ENCODE results near the gene TNS2. TPM values are rescaled to one million over a fixed set of nuclear protein-coding genes. Genes with fewer than 3 reads are reported as not detected.

Gene TNS2
- total RNA-seq, 1 donor from 2014 or later = 0.24 TPM

DNA sequence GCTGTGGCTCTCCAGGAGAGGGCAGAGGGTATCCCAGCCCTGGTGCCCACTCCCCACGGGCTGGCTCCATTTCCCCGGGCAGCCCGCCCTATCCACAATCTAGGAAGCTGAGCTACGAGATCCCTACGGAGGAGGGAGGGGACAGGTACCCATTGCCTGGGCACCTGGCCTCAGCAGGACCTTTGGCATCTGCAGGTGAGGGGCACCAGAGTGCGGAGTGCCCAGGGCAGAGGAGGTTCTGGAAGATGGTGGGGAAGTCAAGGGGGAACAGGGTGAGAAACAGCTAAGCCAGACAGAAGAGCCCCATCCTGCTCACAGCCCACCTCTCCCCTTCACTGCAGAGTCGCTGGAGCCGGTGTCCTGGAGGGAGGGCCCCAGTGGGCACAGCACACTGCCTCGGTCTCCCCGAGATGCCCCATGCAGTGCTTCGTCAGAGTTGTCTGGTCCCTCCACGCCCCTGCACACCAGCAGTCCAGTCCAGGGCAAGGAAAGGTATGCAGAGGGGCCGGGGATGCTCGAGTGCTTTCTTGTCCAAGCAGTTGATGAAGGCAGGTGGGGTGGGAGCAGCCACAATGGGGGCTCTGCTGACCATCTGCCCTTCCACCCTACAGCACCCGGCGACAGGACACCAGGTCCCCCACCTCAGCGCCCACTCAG lies 10.3 kb downstream of the TNS2 start:
- H3F3A ChIP-seq (ENCODE audit: low read depth) = no peaks in the 10 kb centered on the region
- H3K9ac ChIP-seq = no peak overlapping the region
- DNase-seq (ENCODE audit: low spot score) = no peak
- no peaks in the 10 kb centered on the region for H4K20me1 ChIP-seq (ENCODE audit: low read depth)
- H3K4me1 ChIP-seq = no peaks in the 10 kb centered on the region
- Mint-ChIP-seq H3K27me3 (ENCODE audit: insufficient read depth, low read depth) (peaks cover 10% of the 10 kb centered on the region), H3K9me3 (no peaks in the 10 kb centered on the region), H3K36me3 (no peaks in the 10 kb centered on the region), H3K27ac (peak overlapping the region; percentile 94), H3K4me1 (peaks cover 5% of the 10 kb centered on the region), H3K4me3 (no peak overlapping the region)
- H3K27me3 ChIP-seq = peaks cover 9% of the 10 kb centered on the region
- H3K79me2 ChIP-seq (ENCODE audit: low read depth) = no peaks in the 10 kb centered on the region
- no peak overlapping the region for H3K4me2 ChIP-seq
- H3K4me3 ChIP-seq = no peak overlapping the region
- no peak overlapping the region for H2AFZ ChIP-seq (replicated peaks)
- no peak overlapping the region for H3K27ac ChIP-seq
- no peak for TF ChIP-seq EZH2 (IDR thresholded peaks at IDR 0.05)
- TF ChIP-seq, protein P1, sequence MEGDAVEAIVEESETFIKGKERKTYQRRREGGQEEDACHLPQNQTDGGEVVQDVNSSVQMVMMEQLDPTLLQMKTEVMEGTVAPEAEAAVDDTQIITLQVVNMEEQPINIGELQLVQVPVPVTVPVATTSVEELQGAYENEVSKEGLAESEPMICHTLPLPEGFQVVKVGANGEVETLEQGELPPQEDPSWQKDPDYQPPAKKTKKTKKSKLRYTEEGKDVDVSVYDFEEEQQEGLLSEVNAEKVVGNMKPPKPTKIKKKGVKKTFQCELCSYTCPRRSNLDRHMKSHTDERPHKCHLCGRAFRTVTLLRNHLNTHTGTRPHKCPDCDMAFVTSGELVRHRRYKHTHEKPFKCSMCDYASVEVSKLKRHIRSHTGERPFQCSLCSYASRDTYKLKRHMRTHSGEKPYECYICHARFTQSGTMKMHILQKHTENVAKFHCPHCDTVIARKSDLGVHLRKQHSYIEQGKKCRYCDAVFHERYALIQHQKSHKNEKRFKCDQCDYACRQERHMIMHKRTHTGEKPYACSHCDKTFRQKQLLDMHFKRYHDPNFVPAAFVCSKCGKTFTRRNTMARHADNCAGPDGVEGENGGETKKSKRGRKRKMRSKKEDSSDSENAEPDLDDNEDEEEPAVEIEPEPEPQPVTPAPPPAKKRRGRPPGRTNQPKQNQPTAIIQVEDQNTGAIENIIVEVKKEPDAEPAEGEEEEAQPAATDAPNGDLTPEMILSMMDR (IDR thresholded peaks at IDR 0.05) = no peak
- no peak for TF ChIP-seq EZH2phosphoT487 (IDR thresholded peaks at IDR 0.05)
- no peaks in the 10 kb centered on the region for H3K36me3 ChIP-seq
- H3K9me3 ChIP-seq (ENCODE audit: low read depth) = no peaks in the 10 kb centered on the region

- H3K27me3 Mint-ChIP-seq (ENCODE audit: insufficient read depth, low read depth) = peaks cover 9% of the 10 kb centered on the region
- Histone ChIP-seq H3K9ac (no peak overlapping the region), H3K9me3 (ENCODE audit: low read depth) (no peaks in the 10 kb centered on the region), H3K4me3 (no peak overlapping the region), H3K27me3 (peaks cover 3% of the 10 kb centered on the region), H3K36me3 (no peaks in the 10 kb centered on the region), H3K27ac (no peak overlapping the region), H4K20me1 (ENCODE audit: low read depth) (no peaks in the 10 kb centered on the region), H3K4me2 (no peak overlapping the region), H2AFZ (replicated peaks) (no peak overlapping the region), H3K4me1 (no peaks in the 10 kb centered on the region), H3K79me2 (ENCODE audit: low read depth) (no peaks in the 10 kb centered on the region), H3F3A (ENCODE audit: low read depth) (no peaks in the 10 kb centered on the region)
- H3K4me3 Mint-ChIP-seq = no peak overlapping the region
- no peaks in the 10 kb centered on the region for H3K36me3 Mint-ChIP-seq
- H3K27ac Mint-ChIP-seq = no peak overlapping the region
- TF ChIP-seq EZH2phosphoT487 (IDR thresholded peaks at IDR 0.05) (no peak), EZH2 (IDR thresholded peaks at IDR 0.05) (no peak)
- TF ChIP-seq, protein P1 (IDR thresholded peaks at IDR 0.05) = no peak
- no peaks in the 10 kb centered on the region for H3K9me3 Mint-ChIP-seq
- DNase-seq (ENCODE audit: low spot score) = no peak
- H3K4me1 Mint-ChIP-seq = peaks cover 5% of the 10 kb centered on the region
These were observed 10.9 kb downstream of the TNS2 start for GRCh38 chr12:53060721-53061276.

DNA sequence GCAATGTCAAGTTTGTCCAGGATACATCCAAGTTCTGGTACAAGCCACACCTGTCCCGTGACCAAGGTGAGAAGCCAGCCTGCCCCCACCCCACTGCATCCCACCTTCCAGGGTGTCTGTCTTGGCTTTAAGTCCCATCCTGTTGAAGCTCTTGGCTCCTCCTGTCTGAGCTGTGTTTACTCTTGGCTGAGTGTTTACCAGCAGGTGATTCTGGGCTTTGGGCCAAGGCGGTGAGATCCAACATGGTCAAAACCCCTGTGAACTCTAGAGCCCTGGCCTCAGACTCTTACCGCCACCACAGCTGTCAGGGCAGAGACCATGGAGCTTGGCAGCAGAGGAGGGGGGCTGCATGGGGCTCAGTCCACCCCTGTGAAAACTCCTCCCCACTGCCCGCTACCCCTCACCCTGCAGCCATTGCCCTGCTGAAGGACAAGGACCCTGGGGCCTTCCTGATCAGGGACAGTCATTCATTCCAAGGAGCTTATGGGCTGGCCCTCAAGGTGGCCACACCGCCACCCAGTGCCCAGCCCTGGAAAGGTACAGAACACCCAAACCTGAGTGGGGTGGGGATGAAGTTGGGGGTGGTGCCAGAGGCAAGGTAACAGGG lies 11.6 kb downstream of the TNS2 start:
- Histone ChIP-seq H4K20me1 (ENCODE audit: low read depth) (no peaks in the 10 kb centered on the region), H2AFZ (replicated peaks) (no peak overlapping the region), H3F3A (ENCODE audit: low read depth) (no peaks in the 10 kb centered on the region), H3K27ac (no peak overlapping the region), H3K9ac (no peak overlapping the region), H3K4me2 (no peak overlapping the region), H3K4me3 (no peak overlapping the region), H3K9me3 (ENCODE audit: low read depth) (no peaks in the 10 kb centered on the region), H3K27me3 (no peaks in the 10 kb centered on the region), H3K79me2 (ENCODE audit: low read depth) (no peaks in the 10 kb centered on the region), H3K36me3 (no peaks in the 10 kb centered on the region), H3K4me1 (no peaks in the 10 kb centered on the region)
- Mint-ChIP-seq H3K27ac (no peak overlapping the region), H3K36me3 (no peaks in the 10 kb centered on the region), H3K4me1 (peaks cover 3% of the 10 kb centered on the region), H3K4me3 (peak overlapping the region; percentile 52), H3K27me3 (ENCODE audit: insufficient read depth, low read depth) (peaks cover 7% of the 10 kb centered on the region), H3K9me3 (no peaks in the 10 kb centered on the region)
- TF ChIP-seq EZH2 (IDR thresholded peaks at IDR 0.05) = no peak
- TF ChIP-seq, protein P1 (IDR thresholded peaks at IDR 0.05) = peak; percentile 45
- TF ChIP-seq EZH2phosphoT487 (IDR thresholded peaks at IDR 0.05) = no peak
- DNase-seq (ENCODE audit: low spot score) = peak; percentile 48

Data from neural progenitor cell (in vitro differentiated cells).